ENCODE data around the gene DLK2.

- TF ChIP-seq CTCF (IDR thresholded peaks at IDR 0.05; ENCODE audit: extremely low read depth in 1 of 2, insufficient read depth in 1 of 2, low read depth in 1 of 2, low read length in 2 of 2) = no peak
- TF ChIP-seq POLR2A (IDR thresholded peaks at IDR 0.05; ENCODE audit: low read depth, low read length) = no peak
- TF ChIP-seq EZH2 (IDR thresholded peaks at IDR 0.05; ENCODE audit: borderline replicate concordance, low read depth, low read length, severe bottlenecking) = no peak
- TF ChIP-seq POLR2AphosphoS5 (IDR thresholded peaks at IDR 0.05; ENCODE audit: insufficient read depth, low read depth, low read length) = no peak
These were observed 53.6 kb downstream of the DLK2 start for GRCh38 chr6:43401730-43402129.
